Ovary (tissue), 9 donors: Measurements from ENCODE around the gene SLC1A6. TPM values are rescaled to one million over a fixed set of nuclear protein-coding genes. Genes with fewer than 3 reads are reported as not detected.

Experiments used
- DNase-seq, 5 donors: peaks; one replicate each; pipeline ENCODE4 v3.0.0-alpha.2; 2019 to 2020
- H3K27ac ChIP-seq, 2 donors: fragments of 200-600 bp; one replicate each; pipeline versions ENCODE4 v1.5.1 to v1.8.0; 2019 to 2022
- H3K27me3 ChIP-seq: fragments of 200-600 bp; one replicate; pipeline ENCODE4 v1.8.0; 2022
- H3K36me3 ChIP-seq: fragments of 200-600 bp; sonication (generic); one replicate; pipeline ENCODE4 v1.5.1; 2019
- H3K4me1 ChIP-seq: one replicate; pipeline ENCODE4 v1.8.1; 2013; ENCODE audit warnings: mild to moderate bottlenecking, moderate library complexity; ENCODE audit not compliant: insufficient read depth
- H3K4me3 ChIP-seq: fragments of 200-600 bp; sonication (generic); one replicate; pipeline ENCODE4 v1.5.1; 2017
- H3K9me3 ChIP-seq, 2 donors: fragments of 200-600 bp in 1 of 2; sonication (generic) in 1 of 2; one replicate each; pipeline versions ENCODE4 v1.5.1 to v1.8.1; 2013 to 2019; ENCODE audit warnings: mild to moderate bottlenecking in 1 of 2, moderate library complexity in 1 of 2
- EP300 ChIP-seq: sonication (generic); formaldehyde crosslinking; IDR thresholded peaks from one replicate; pipeline ENCODE4 v1.6.1; 2017; ENCODE audit warnings: antibody characterized with exemption
- POLR2A ChIP-seq: fragments of 450-650 bp; IDR thresholded peaks from one replicate; pipeline ENCODE4 v1.6.1; 2017; ENCODE audit warnings: antibody characterized with exemption, mild to moderate bottlenecking, moderate library complexity
- WGBS, 3 donors: extraction: QIAGEN DNeasy Blood & Tissue Kit in 1 of 3; methylation state at CpG; one replicate each; pipeline versions ENCODE4 v1.1.5 to v1.1.7; 2013 to 2017; 5-methylcytosine and 5-hydroxymethylcytosine counted together
- intact Hi-C, 4 donors: fragments of 100-400 bp; cut with DNase I; formaldehyde crosslinking; loops; one replicate each; pipeline versions ENCODE4 v1.11.0 to v1.15.1; 2022 to 2023
- polyA plus RNA-seq, 2 donors: library from polyadenylated mRNA; stranded (reverse); fragments of 200-250 nt in 1 of 2; fragments of 350-450 nt in 1 of 2; fragmentation: Illumina TruSeq in 1 of 2; extraction: RNeasy Lipid Tissue Mini Kit (QIAGEN cat#74804) in 1 of 2; gene quantifications; one replicate each; pipeline ENCODE4 v1.2.3, GENCODE V29; 2013 to 2014
- total RNA-seq, 7 donors: library from RNA; depleted of rRNA in 2 of 7; stranded (reverse); fragments of >200 nt in 2 of 7; fragmentation: NEBNext Ultra II Directional in 3 of 7; extraction: Animal tissue kit (Norgen Biotek cat#: 25700) in 3 of 7; gene quantifications; one replicate each; pipeline versions ENCODE4 v1.1.0 to v1.2.4, GENCODE V29; 2016 to 2023
- TF ChIP-seq, protein P1 (sequence below), 3 donors: fragments of 450-650 bp in 2 of 3; fragments of 200-600 bp in 1 of 3; IDR thresholded peaks; one replicate each; pipeline versions ENCODE4 v1.5.1 to v1.8.0; 2016 to 2022; ENCODE audit warnings: antibody characterized with exemption in 3 of 3, mild to moderate bottlenecking in 1 of 3
- donor health status: DM: no; HTN: no; CAD: no; lungs with moderate emphysema.
- donor health status: DM: no; HTN: no; CAD: no.
- donor health status: Bipolar disorder and iron deficiency.
- donor health status: DM: yes; HTN: yes; CAD: no.
- donor health status: DM: no; HTN: no; CAD: no.
- donor health status: DM: yes; HTN: yes; CAD: no.

Gene SLC1A6
- total and polyA plus RNA-seq, 9 donors: 0.08 TPM; not detected in 8

DNA sequence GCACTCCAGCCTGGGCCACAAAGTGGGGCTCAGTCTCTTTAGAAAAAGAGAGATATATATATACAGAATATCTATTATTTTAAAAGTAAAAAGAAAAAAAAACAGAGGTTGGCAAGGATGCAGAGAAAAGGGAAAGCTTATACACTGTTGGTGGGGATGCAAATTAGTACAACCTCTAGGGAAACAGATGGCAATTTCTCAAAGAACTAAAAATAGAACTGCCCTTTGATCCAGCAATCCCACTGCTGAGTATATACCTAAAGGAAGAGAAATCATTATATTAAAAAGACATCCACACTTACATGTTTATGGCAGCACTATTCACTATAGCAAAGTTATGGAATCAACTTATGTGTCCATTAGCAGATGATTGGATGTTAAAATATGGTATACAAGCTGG, 28.6 kb upstream of the SLC1A6 start:
- H3K27me3 ChIP-seq: no peaks in the 10 kb centered on the region
- H3K4me1 ChIP-seq: no peaks in the 10 kb centered on the region
- no peak overlapping the region for H3K4me3 ChIP-seq
- H3K36me3 ChIP-seq: no peaks in the 10 kb centered on the region
- H3K9me3 ChIP-seq: no peaks in the 10 kb centered on the region
- intact Hi-C loops: no loop called here
- no peak overlapping the region for H3K27ac ChIP-seq
- DNase-seq: no peak
- TF ChIP-seq, protein P1, sequence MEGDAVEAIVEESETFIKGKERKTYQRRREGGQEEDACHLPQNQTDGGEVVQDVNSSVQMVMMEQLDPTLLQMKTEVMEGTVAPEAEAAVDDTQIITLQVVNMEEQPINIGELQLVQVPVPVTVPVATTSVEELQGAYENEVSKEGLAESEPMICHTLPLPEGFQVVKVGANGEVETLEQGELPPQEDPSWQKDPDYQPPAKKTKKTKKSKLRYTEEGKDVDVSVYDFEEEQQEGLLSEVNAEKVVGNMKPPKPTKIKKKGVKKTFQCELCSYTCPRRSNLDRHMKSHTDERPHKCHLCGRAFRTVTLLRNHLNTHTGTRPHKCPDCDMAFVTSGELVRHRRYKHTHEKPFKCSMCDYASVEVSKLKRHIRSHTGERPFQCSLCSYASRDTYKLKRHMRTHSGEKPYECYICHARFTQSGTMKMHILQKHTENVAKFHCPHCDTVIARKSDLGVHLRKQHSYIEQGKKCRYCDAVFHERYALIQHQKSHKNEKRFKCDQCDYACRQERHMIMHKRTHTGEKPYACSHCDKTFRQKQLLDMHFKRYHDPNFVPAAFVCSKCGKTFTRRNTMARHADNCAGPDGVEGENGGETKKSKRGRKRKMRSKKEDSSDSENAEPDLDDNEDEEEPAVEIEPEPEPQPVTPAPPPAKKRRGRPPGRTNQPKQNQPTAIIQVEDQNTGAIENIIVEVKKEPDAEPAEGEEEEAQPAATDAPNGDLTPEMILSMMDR (IDR thresholded peaks at IDR 0.05): no peak
- TF ChIP-seq POLR2A (no peak), EP300 (no peak)

GRCh38 chr19:14997981-14998380, 18.3 kb upstream of the SLC1A6 start:
- no peak for DNase-seq
- no peaks in the 10 kb centered on the region for H3K4me1 ChIP-seq
- TF ChIP-seq POLR2A (no peak), EP300 (no peak)
- TF ChIP-seq, protein P1 (IDR thresholded peaks at IDR 0.05): no peak
- H3K4me3 ChIP-seq: no peak overlapping the region
- WGBS, 3 donors: 75 to 88% (median 81%) methylated on average over 1 of the region's 1 CpG
- intact Hi-C loops: no loop called here
- no peaks in the 10 kb centered on the region for H3K27me3 ChIP-seq
- no peaks in the 10 kb centered on the region for H3K36me3 ChIP-seq
- no peaks in the 10 kb centered on the region for H3K9me3 ChIP-seq
- no peak overlapping the region for H3K27ac ChIP-seq

GRCh38 chr19:14992780-14993179, 13.1 kb upstream of the SLC1A6 start:
- Histone ChIP-seq H3K4me1 (no peaks in the 10 kb centered on the region), H3K36me3 (no peaks in the 10 kb centered on the region), H3K9me3 (no peaks in the 10 kb centered on the region), H3K4me3 (no peak overlapping the region), H3K27ac (no peak overlapping the region), H3K27me3 (no peaks in the 10 kb centered on the region)
- DNase-seq: no peak
- intact Hi-C loops: no loop called here
- TF ChIP-seq, protein P1 (IDR thresholded peaks at IDR 0.05): no peak
- TF ChIP-seq EP300 (no peak), POLR2A (no peak)
- WGBS, 3 donors: 3 to 7% (median 7%) methylated on average over 11 of the region's 11 CpGs

DNA sequence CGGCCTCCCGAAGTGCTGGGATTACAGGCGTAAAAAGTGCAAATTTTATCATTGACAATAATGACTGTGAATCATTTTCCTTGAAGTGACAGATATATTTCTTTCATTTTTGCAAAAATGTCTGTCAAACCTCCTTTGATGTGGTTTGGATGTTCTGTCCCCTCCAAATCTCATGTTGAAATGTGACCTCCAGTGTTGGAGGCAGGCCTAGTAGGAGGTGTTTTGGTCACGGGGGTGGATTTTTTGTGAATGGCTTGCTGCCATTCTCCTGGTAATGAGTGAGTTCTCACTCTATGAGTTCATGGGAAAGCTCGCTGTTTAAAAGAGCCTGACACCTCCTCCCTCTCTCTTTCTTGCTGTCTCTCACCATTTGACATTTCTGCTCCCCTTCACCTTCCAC, 5.5 kb upstream of the SLC1A6 start:
- Histone ChIP-seq H3K4me1 (no peaks in the 10 kb centered on the region), H3K27ac (no peak overlapping the region), H3K9me3 (no peaks in the 10 kb centered on the region), H3K27me3 (no peaks in the 10 kb centered on the region), H3K36me3 (no peaks in the 10 kb centered on the region), H3K4me3 (no peak overlapping the region)
- no peak for TF ChIP-seq POLR2A
- TF ChIP-seq EP300: no peak
- TF ChIP-seq, protein P1 (IDR thresholded peaks at IDR 0.05): no peak
- WGBS, 3 donors: 52 to 62% (median 55%) methylated on average over 5 of the region's 5 CpGs
- intact Hi-C loops: no loop called here
- no peak for DNase-seq
